Measurements from ENCODE around the gene KDM5A.

DNA sequence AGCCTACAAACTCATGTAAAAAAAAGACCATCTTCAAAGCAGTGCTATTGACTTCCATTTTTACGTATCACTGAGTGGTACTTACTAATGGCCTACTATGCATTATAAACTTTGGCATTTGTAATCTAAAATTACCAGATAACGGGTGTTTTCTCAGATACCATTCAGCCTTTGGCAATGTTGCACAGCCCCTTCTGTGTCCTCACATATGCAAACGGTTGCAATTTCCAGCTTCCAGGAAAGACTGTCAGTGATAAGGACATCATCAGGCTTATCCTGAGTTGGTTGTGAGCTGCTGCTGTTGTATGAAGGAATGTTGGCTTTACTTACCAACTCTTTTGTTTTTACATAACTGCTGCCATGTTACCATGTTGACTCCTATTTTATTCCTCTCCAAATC, 124.9 kb downstream of the KDM5A start:
- TF ChIP-seq CTCF (IDR thresholded peaks at IDR 0.05) = no peak
- TF ChIP-seq EZH2 (IDR thresholded peaks at IDR 0.05) = no peak
